Ascending aorta (tissue), 2 donors: ENCODE results near the gene RBBP6. TPM values are rescaled to one million over a fixed set of nuclear protein-coding genes. Genes with fewer than 3 reads are reported as not detected.

Experiments used
- DNase-seq, 2 donors: peaks; one replicate each; pipeline ENCODE4 v3.0.0-alpha.2; 2019; ENCODE audit warnings: low spot score in 2 of 2
- H3K27ac ChIP-seq, 2 donors: fragments of 200-600 bp; sonication (generic); one replicate each; pipeline ENCODE4 v1.5.1; 2016 to 2017; ENCODE audit warnings: mild to moderate bottlenecking in 1 of 2
- H3K27me3 ChIP-seq: fragments of 200-600 bp; sonication (generic); one replicate; pipeline ENCODE4 v1.5.1; 2017
- H3K36me3 ChIP-seq, 2 donors: fragments of 200-600 bp; sonication (generic); one replicate each; pipeline ENCODE4 v1.5.1; 2016
- H3K4me1 ChIP-seq, 2 donors: fragments of 200-600 bp; sonication (generic); one replicate each; pipeline ENCODE4 v1.5.1; 2016 to 2017; ENCODE audit warnings: mild to moderate bottlenecking in 1 of 2
- H3K4me3 ChIP-seq, 2 donors: fragments of 200-600 bp; sonication (generic); one replicate each; pipeline ENCODE4 v1.5.1; 2016 to 2017; ENCODE audit warnings: mild to moderate bottlenecking in 1 of 2
- H3K9me3 ChIP-seq, 2 donors: fragments of 200-600 bp; sonication (generic); one replicate each; pipeline ENCODE4 v1.5.1; 2016
- intact Hi-C: fragments of 100-400 bp; cut with DNase I; formaldehyde crosslinking; loops from one replicate; pipeline ENCODE4 v1.15.1; 2023
- total RNA-seq: library from RNA; depleted of rRNA; stranded (reverse); fragments of >200 nt; gene quantifications from one replicate; pipeline ENCODE4 v1.1.0, GENCODE V29; 2016
- TF ChIP-seq, protein P1 (sequence below), 3 experiments: fragments of 200-600 bp in 2 of 3; fragments of 450-650 bp in 1 of 3; sonication (generic) in 2 of 3; IDR thresholded peaks; one replicate each; pipeline ENCODE4 v1.5.1; 2016 to 2019; ENCODE audit warnings: antibody characterized with exemption in 3 of 3, mild to moderate bottlenecking in 1 of 3, moderate library complexity in 1 of 3

Gene RBBP6
- total RNA-seq, 1 donor from 2014 or later = 96.1 TPM

GRCh38 chr16:24535827-24536226 is 3.5 kb upstream of the RBBP6 start:
- no peak overlapping the region for H3K4me3 ChIP-seq
- no peaks in the 10 kb centered on the region for H3K27me3 ChIP-seq
- DNase-seq = no peak
- H3K36me3 ChIP-seq = peaks cover 0 to 7% of the 10 kb centered on the region in 2 donors
- H3K27ac ChIP-seq = no peak overlapping the region
- intact Hi-C loops = loop anchor here (10.0 kb wide), 1 partner anchor 479 kb away; the partner anchor contains the start of gene ARHGAP17
- TF ChIP-seq, protein P1, sequence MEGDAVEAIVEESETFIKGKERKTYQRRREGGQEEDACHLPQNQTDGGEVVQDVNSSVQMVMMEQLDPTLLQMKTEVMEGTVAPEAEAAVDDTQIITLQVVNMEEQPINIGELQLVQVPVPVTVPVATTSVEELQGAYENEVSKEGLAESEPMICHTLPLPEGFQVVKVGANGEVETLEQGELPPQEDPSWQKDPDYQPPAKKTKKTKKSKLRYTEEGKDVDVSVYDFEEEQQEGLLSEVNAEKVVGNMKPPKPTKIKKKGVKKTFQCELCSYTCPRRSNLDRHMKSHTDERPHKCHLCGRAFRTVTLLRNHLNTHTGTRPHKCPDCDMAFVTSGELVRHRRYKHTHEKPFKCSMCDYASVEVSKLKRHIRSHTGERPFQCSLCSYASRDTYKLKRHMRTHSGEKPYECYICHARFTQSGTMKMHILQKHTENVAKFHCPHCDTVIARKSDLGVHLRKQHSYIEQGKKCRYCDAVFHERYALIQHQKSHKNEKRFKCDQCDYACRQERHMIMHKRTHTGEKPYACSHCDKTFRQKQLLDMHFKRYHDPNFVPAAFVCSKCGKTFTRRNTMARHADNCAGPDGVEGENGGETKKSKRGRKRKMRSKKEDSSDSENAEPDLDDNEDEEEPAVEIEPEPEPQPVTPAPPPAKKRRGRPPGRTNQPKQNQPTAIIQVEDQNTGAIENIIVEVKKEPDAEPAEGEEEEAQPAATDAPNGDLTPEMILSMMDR (IDR thresholded peaks at IDR 0.05) = no peak
- H3K4me1 ChIP-seq = no peaks in the 10 kb centered on the region
- H3K9me3 ChIP-seq = no peaks in the 10 kb centered on the region

DNA sequence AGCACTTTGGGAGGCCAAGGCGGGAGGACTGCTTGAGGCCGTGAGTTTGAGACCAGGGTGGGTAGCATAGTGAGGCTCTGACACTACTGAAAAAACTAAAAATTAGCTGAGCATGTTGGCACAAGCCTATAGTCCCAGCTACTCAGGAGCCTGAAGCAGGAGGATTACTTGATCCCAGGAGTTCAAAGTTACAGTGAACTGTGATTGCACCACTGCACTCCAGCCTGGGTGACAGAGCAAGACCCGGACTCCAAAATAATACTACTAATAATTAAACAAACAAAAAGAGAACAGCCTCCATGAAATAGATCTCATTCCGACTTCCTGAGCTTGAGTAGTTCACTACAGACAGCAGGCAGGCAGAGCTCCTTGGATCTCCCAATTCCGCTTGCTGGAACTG is 2.7 kb upstream of the RBBP6 start:
- H3K36me3 ChIP-seq = peaks cover 0 to 7% of the 10 kb centered on the region in 2 donors
- no peaks in the 10 kb centered on the region for H3K9me3 ChIP-seq
- intact Hi-C loops = loop anchor here (10.0 kb wide), 1 partner anchor 478 kb away; the partner anchor contains the start of gene ARHGAP17
- TF ChIP-seq, protein P1 (IDR thresholded peaks at IDR 0.05) = no peak
- no peak overlapping the region for H3K27ac ChIP-seq
- H3K4me3 ChIP-seq = no peak overlapping the region
- no peaks in the 10 kb centered on the region for H3K27me3 ChIP-seq
- DNase-seq = no peak
- no peaks in the 10 kb centered on the region for H3K4me1 ChIP-seq

GRCh38 chr16:24537474-24538337 is 1.7 kb upstream of the RBBP6 start:
- Histone ChIP-seq H3K27ac (no peak overlapping the region), H3K4me1 (no peaks in the 10 kb centered on the region), H3K36me3 (peaks cover 0 to 7% of the 10 kb centered on the region in 2 donors), H3K4me3 (no peak overlapping the region), H3K27me3 (no peaks in the 10 kb centered on the region), H3K9me3 (no peaks in the 10 kb centered on the region)
- no peak for DNase-seq
- intact Hi-C loops = loop anchor here (10.0 kb wide), 1 partner anchor 477 kb away; the partner anchor contains the start of gene ARHGAP17
- TF ChIP-seq, protein P1 (IDR thresholded peaks at IDR 0.05) = no peak

GRCh38 chr16:24538756-24539294 is 541 bp upstream of the RBBP6 start:
- Histone ChIP-seq H3K27ac (peak overlapping the region; percentile 48 to 100), H3K9me3 (no peaks in the 10 kb centered on the region), H3K4me1 (peaks cover 0 to 8% of the 10 kb centered on the region in 2 donors), H3K4me3 (peak overlapping the region; percentile 80 to 100), H3K27me3 (no peaks in the 10 kb centered on the region), H3K36me3 (peaks cover 0 to 7% of the 10 kb centered on the region in 2 donors)
- TF ChIP-seq, protein P1 (IDR thresholded peaks at IDR 0.05) = no peak
- intact Hi-C loops = loop anchor here (1.0 to 10.0 kb wide), 2 partner anchors 476 to 572 kb away; partner anchors contain the start of genes ARHGAP17 and LCMT1
- no peak for DNase-seq

GRCh38 chr16:24539850-24540601 is 660 bp downstream of the RBBP6 start:
- no peaks in the 10 kb centered on the region for H3K27me3 ChIP-seq

More at GRCh38 chr16:24539850-24540601, 660 bp downstream of the RBBP6 start:
- H3K27ac ChIP-seq = peak overlapping the region; percentile 98 to 100
- H3K9me3 ChIP-seq = no peaks in the 10 kb centered on the region
- TF ChIP-seq, protein P1 (IDR thresholded peaks at IDR 0.05) = no peak
- peak overlapping the region; percentile 80 to 100 for H3K4me3 ChIP-seq
- H3K36me3 ChIP-seq = peaks cover 0 to 7% of the 10 kb centered on the region in 2 donors
- peaks cover 0 to 20% of the 10 kb centered on the region in 2 donors for H3K4me1 ChIP-seq
- peak in 1 of 2 donors; percentile 75 for DNase-seq
- intact Hi-C loops = loop anchor here (1.0 to 10.0 kb wide), 4 partner anchors 125 to 571 kb away; partner anchors contain the start of genes ARHGAP17 and LCMT1
